ENCODE measurements around the gene CIAO2B. TPM values are rescaled to one million over a fixed set of nuclear protein-coding genes. Genes with fewer than 3 reads are reported as not detected.
"Not testable (repeated sequence)": the region's sequence is repeated elsewhere in the genome, so short reads cannot be mapped to it uniquely, and the experiment has no call there.

The CIAO2B gene
- total RNA-seq, 1 donor from 2014 or later: 89.4 TPM

DNA sequence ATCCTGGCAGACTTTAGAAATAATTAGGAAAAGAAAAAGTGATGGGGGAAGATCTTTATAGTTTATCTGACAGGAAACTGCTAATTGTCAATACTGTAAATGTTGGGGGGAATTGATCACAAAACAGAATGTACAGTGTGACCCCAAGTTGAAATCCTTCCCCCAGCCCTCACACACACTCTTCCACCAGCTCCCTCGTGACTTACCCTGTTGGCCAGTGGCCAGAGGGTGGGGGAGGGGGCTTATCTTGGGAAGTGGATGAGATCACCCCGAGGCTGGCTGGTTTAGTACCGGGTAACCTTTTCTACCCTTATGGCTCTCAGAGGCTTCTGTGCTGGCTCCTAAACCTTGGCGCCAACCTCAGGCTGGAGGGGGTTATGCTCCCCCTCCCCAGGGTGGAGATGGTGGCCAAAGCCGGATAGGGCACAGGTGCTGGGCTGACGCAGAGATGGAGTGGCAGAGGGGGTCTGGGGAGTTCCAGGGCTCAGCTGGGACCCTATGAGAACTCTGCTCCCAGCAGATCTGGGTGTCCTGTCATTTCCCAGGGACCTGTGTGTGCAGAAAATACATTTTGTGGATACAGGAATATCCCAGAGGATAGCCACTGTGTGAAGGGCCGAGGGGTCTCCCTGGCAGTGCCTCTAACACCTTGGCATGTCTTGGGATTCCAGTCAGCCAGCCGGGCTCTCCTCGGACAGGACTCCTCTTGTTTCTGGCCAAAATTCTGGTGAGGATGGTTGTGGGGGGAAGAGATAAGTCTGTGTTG lies 34.1 kb downstream of the CIAO2B start:
- peak; percentile 86 for DNase-seq
- Mint-ChIP-seq H3K4me3 (ENCODE audit: unreplicated experiment) (peak overlapping the region; percentile 69), H3K27me3 (ENCODE audit: unreplicated experiment) (peaks cover 13% of the 10 kb centered on the region), H3K9me3 (ENCODE audit: unreplicated experiment) (peaks cover 6% of the 10 kb centered on the region), H3K36me3 (ENCODE audit: unreplicated experiment) (no peaks in the 10 kb centered on the region), H3K4me1 (ENCODE audit: low read depth, unreplicated experiment) (peaks cover 34% of the 10 kb centered on the region), H3K27ac (ENCODE audit: unreplicated experiment) (peak overlapping the region; percentile 90)
- TF ChIP-seq, protein P1, sequence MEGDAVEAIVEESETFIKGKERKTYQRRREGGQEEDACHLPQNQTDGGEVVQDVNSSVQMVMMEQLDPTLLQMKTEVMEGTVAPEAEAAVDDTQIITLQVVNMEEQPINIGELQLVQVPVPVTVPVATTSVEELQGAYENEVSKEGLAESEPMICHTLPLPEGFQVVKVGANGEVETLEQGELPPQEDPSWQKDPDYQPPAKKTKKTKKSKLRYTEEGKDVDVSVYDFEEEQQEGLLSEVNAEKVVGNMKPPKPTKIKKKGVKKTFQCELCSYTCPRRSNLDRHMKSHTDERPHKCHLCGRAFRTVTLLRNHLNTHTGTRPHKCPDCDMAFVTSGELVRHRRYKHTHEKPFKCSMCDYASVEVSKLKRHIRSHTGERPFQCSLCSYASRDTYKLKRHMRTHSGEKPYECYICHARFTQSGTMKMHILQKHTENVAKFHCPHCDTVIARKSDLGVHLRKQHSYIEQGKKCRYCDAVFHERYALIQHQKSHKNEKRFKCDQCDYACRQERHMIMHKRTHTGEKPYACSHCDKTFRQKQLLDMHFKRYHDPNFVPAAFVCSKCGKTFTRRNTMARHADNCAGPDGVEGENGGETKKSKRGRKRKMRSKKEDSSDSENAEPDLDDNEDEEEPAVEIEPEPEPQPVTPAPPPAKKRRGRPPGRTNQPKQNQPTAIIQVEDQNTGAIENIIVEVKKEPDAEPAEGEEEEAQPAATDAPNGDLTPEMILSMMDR (IDR thresholded peaks at IDR 0.05; ENCODE audit: partially characterized antibody, unreplicated experiment): no peak

DNA sequence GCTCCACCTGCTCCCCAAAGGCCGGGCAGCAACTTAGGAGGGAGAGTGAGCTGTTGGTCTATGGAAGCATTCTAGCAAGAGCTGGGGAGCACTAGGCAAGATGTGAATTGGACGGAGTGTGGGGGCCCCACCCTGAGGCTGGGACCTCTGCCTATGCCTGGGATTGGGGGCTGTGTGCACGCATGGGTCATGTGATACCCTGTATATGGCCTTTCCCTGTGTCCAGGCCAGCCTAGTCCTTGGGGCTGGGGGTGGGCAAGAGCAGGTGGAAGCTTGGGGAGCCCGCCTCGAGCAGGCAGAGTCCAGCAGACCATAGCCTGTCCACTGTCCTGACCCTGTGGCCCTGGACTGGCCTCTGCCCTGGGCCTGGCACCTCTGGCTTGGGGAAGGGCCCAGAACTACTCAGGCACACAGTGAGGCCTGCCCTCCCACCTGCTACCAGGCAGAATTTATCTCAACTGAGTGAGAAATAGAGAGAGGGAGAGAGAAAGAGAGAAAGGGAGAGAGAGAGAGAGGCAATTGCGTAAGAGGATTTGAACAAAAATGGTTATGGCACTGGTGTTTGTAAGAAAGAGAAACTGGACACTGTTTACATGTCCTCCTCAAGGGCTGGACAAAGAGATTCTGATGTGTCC lies 34.8 kb downstream of the CIAO2B start:
- H3K27me3 Mint-ChIP-seq (ENCODE audit: unreplicated experiment): peaks cover 13% of the 10 kb centered on the region
- H3K9me3 Mint-ChIP-seq (ENCODE audit: unreplicated experiment): peaks cover 9% of the 10 kb centered on the region
- no peak for DNase-seq
- TF ChIP-seq, protein P1 (IDR thresholded peaks at IDR 0.05; ENCODE audit: partially characterized antibody, unreplicated experiment): no peak
- H3K4me1 Mint-ChIP-seq (ENCODE audit: low read depth, unreplicated experiment): peaks cover 34% of the 10 kb centered on the region
- H3K4me3 Mint-ChIP-seq (ENCODE audit: unreplicated experiment): peak overlapping the region; percentile 69
- peak overlapping the region; percentile 90 for H3K27ac Mint-ChIP-seq (ENCODE audit: unreplicated experiment)
- H3K36me3 Mint-ChIP-seq (ENCODE audit: unreplicated experiment): no peaks in the 10 kb centered on the region

DNA sequence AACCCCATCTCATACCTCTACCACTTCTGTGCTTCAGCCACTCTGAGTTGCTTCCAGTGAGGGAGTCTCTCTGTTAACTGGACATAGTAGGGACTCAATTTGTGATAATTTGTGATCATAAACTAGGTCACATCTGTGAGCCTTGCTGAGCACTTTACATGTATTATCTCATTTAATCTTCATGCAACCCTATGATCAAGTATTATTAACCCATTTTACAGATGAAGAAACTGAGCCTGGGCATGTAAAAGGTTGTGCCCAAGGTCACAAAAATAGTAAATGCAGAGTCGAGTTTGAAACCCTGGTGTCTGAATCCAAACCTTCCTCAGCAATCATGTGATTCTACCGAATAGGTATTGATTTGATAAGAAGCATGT lies 35.3 kb downstream of the CIAO2B start:
- Mint-ChIP-seq H3K36me3 (ENCODE audit: unreplicated experiment) (no peaks in the 10 kb centered on the region), H3K4me1 (ENCODE audit: low read depth, unreplicated experiment) (peaks cover 34% of the 10 kb centered on the region), H3K27me3 (ENCODE audit: unreplicated experiment) (peaks cover 13% of the 10 kb centered on the region), H3K4me3 (ENCODE audit: unreplicated experiment) (no peak overlapping the region), H3K9me3 (ENCODE audit: unreplicated experiment) (peaks cover 10% of the 10 kb centered on the region), H3K27ac (ENCODE audit: unreplicated experiment) (peak overlapping the region; percentile 70)
- TF ChIP-seq, protein P1 (IDR thresholded peaks at IDR 0.05; ENCODE audit: partially characterized antibody, unreplicated experiment): no peak
- no peak for DNase-seq

DNA sequence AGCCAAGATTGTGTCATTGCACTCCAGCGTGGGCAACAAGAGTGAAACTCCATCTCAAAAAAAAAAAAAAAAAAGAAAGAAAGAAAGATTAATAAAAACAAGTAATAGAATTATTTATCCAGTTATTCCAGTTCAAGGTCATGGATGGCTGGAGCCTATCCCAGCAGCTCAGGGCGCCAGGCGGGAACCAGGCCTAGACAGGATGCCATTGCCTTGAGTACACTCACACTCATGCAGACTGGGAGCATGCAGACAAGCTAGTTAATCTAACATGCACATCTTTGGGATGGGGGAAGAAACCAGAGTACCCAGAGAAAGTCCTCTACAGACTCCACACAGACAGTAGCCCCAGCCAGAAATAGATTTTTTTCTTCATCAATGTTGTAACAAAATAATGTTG lies 36.0 kb downstream of the CIAO2B start:
- Mint-ChIP-seq H3K4me3 (ENCODE audit: unreplicated experiment) (no peak overlapping the region), H3K9me3 (ENCODE audit: unreplicated experiment) (peaks cover 10% of the 10 kb centered on the region), H3K27me3 (ENCODE audit: unreplicated experiment) (peaks cover 13% of the 10 kb centered on the region), H3K36me3 (ENCODE audit: unreplicated experiment) (no peaks in the 10 kb centered on the region), H3K4me1 (ENCODE audit: low read depth, unreplicated experiment) (peaks cover 34% of the 10 kb centered on the region), H3K27ac (ENCODE audit: unreplicated experiment) (no peak overlapping the region)
- no peak for DNase-seq
- TF ChIP-seq, protein P1 (IDR thresholded peaks at IDR 0.05; ENCODE audit: partially characterized antibody, unreplicated experiment): no peak

DNA sequence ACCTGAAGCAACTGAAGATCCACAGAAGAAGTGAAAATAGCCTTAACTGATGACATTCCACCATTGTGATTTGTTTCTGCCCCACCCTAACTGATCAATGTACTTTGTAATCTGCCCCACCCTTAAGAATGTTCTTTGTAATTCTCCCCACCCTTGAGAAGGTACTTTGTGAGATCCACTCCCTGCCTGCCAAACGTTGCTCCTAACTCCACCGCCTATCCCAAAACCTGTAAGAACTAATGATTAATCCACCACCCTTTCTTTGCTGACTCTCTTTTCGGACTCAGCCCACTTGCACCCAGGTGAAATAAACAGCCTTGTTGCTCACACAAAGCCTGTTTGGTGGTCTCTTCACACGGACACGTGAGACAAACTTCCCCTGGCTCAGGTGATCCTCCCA lies 37.5 kb downstream of the CIAO2B start:
- not testable (repeated sequence) for H3K36me3 Mint-ChIP-seq (ENCODE audit: unreplicated experiment); H3K27me3 Mint-ChIP-seq (ENCODE audit: unreplicated experiment); DNase-seq; H3K4me3 Mint-ChIP-seq (ENCODE audit: unreplicated experiment)
- H3K4me1 Mint-ChIP-seq (ENCODE audit: low read depth, unreplicated experiment): peaks cover 32% of the 10 kb centered on the region
- H3K9me3 Mint-ChIP-seq (ENCODE audit: unreplicated experiment): peaks cover 10% of the 10 kb centered on the region
- H3K27ac Mint-ChIP-seq (ENCODE audit: unreplicated experiment): peak overlapping the region; percentile 2

Data from glutamatergic neuron (in vitro differentiated cells).